HFFc6 (cell line): ENCODE results near the gene FAM171A2. TPM values are rescaled to one million over a fixed set of nuclear protein-coding genes. Genes with fewer than 3 reads are reported as not detected.

Source experiments
- DNase-seq: peaks from one replicate; pipeline ENCODE4 v3.0.0-alpha.2; 2018
- H3K27ac Mint-ChIP-seq: 2 replicates; pipeline ENCODE4 v1.8.0; 2020; ENCODE audit warnings: mild to moderate bottlenecking, mixed read lengths
- H3K27me3 Mint-ChIP-seq: 2 replicates; pipeline ENCODE4 v1.8.0; 2021; ENCODE audit warnings: mild to moderate bottlenecking, moderate library complexity, mixed read lengths; ENCODE audit not compliant: insufficient read depth
- H3K36me3 Mint-ChIP-seq: 2 replicates; pipeline ENCODE4 v1.8.0; 2021; ENCODE audit warnings: low read depth, mixed read lengths
- H3K4me1 Mint-ChIP-seq: 2 replicates; pipeline ENCODE4 v1.8.0; 2020; ENCODE audit warnings: low read depth, mixed read lengths
- H3K4me3 Mint-ChIP-seq: 2 replicates; pipeline ENCODE4 v1.8.0; 2020; ENCODE audit warnings: mild to moderate bottlenecking, moderate library complexity, mixed read lengths
- H3K9me3 Mint-ChIP-seq: 2 replicates; pipeline ENCODE4 v1.8.0; 2020; ENCODE audit warnings: mild to moderate bottlenecking, mixed read lengths
- CTCF ChIP-seq: fragments of 200-600 bp; sonication (generic); IDR thresholded peaks from 2 replicates; pipeline ENCODE4 v1.5.0; 2021; ENCODE audit warnings: antibody characterized with exemption, mild to moderate bottlenecking
- total RNA-seq, 6 experiments: library from RNA; stranded (reverse); fragmentation: NEBNext Ultra II Directional; extraction: Animal tissue kit (Norgen Biotek cat#: 25700); gene quantifications; 2 replicates in 1 of 6; 3 replicates in 5 of 6; pipeline ENCODE4 v1.2.3, GENCODE V29; 2021

The FAM171A2 gene
- total RNA-seq, 6 experiments from 2014 or later: 1.6 to 1.9 (median 1.8) TPM

DNA sequence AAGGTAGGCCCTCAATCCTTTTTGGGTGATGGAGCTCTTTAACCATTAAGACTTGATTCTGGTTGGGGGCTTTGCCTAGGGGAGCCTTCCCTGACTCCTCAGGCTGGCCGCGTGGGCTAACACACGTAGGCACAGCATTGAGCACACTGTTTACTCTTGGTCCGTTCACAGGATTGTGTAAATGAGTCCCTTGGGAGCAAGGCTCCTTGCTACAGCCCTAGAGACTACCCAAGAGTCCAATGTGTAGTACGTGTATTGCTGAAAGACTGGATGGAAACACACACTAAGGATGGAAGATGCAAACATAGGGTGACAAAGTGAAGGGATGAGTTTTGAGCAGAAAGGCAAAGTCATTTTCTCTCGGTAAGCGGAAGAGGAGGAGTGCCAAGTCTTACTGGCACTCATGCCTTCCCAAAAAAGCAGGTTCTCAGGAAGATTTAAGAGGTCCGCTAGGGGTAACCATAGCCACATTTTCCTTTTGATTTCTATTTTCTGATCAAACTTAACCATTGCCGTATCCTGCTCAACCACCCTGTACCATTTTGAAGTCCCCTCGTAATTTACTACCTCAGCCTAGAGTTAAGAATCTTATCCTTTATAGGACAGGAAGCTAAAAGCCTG lies 26.7 kb upstream of the FAM171A2 start:
- Mint-ChIP-seq H3K27ac (no peak overlapping the region), H3K9me3 (no peaks in the 10 kb centered on the region), H3K4me3 (no peak overlapping the region), H3K36me3 (no peaks in the 10 kb centered on the region), H3K4me1 (no peaks in the 10 kb centered on the region), H3K27me3 (no peaks in the 10 kb centered on the region; the same call in 1 of the 2 replicates)
- no peak for DNase-seq
- TF ChIP-seq CTCF: no peak

DNA sequence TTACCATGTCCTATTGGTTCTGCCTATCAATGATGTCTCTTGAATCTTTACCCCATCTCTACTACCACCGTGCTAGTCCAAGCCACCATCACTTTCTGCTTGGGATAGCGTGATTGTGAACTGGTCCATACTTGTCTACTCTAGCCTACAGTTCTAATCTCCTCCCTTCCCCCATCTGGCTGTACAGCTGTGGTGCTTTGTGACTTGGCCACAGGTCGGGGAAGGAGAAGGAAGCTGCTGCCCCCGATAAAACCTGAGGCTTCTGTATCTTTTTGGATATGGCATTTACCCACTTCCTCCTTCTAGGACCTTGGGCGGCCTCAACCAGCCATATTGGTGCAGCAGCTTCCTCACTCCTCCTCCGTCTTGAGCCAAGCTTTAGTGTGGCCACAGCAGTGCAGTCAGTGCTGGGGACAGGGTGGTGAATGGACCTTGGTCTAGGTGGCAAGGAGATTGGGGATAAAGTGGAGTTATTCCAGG lies 26.1 kb upstream of the FAM171A2 start:
- no peak overlapping the region for H3K27ac Mint-ChIP-seq
- DNase-seq: no peak
- H3K4me1 Mint-ChIP-seq: no peaks in the 10 kb centered on the region
- no peak for TF ChIP-seq CTCF
- H3K27me3 Mint-ChIP-seq: peaks cover 4% of the 10 kb centered on the region; the same call in 1 of the 2 replicates
- no peak overlapping the region for H3K4me3 Mint-ChIP-seq
- no peaks in the 10 kb centered on the region for H3K9me3 Mint-ChIP-seq
- H3K36me3 Mint-ChIP-seq: no peaks in the 10 kb centered on the region

- Mint-ChIP-seq H3K4me1 (no peaks in the 10 kb centered on the region), H3K27ac (no peak within 1 kb of the TSS), H3K27me3 (peaks cover 4% of the 10 kb centered on the region; the same call in 1 of the 2 replicates), H3K4me3 (no peak within 1 kb of the TSS), H3K36me3 (no peaks in the 10 kb centered on the region), H3K9me3 (no peaks in the 10 kb centered on the region)
- no peak for DNase-seq
- no peak for TF ChIP-seq CTCF
Observed at GRCh38 chr17:44389281-44389680, 25.6 kb upstream of the FAM171A2 start, which contains the start of gene ITGA2B. TSS of gene ITGA2B (minus strand) at chr17:44389649. CDS start at chr17:44389473, 176 bp downstream.

DNA sequence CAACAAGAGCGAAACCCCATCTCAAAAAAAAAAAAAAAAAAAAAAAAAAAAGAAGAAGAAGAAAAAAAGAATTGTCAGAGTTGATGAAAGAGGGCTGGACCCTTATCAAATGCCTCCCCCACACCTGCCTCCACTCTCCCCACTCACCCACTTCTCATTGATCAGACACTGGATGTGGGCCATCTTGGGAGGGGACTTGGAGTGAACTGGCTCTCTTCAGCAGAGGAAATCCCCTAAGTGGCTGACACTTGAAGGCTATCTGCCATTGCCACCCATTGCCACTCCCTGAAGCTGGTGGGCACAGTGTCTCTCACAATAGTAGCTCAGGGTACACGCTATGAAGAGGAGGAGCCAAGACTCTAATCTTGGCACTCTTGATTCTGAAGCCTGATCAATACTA lies 24.2 kb upstream of the FAM171A2 start:
- TF ChIP-seq CTCF: no peak
- no peak overlapping the region for H3K27ac Mint-ChIP-seq
- no peaks in the 10 kb centered on the region for H3K9me3 Mint-ChIP-seq
- no peaks in the 10 kb centered on the region for H3K4me1 Mint-ChIP-seq
- H3K27me3 Mint-ChIP-seq: peaks cover 4% of the 10 kb centered on the region
- H3K4me3 Mint-ChIP-seq: no peak overlapping the region
- no peaks in the 10 kb centered on the region for H3K36me3 Mint-ChIP-seq
- DNase-seq: no peak

- peaks cover 11% of the 10 kb centered on the region for H3K27me3 Mint-ChIP-seq
- DNase-seq: no peak
- H3K4me3 Mint-ChIP-seq: peak overlapping the region; percentile 75
- H3K4me1 Mint-ChIP-seq: no peaks in the 10 kb centered on the region
- no peaks in the 10 kb centered on the region for H3K36me3 Mint-ChIP-seq
- H3K9me3 Mint-ChIP-seq: no peaks in the 10 kb centered on the region
- no peak overlapping the region for H3K27ac Mint-ChIP-seq
- TF ChIP-seq CTCF: no peak
Observed at GRCh38 chr17:44386182-44386525, 22.5 kb upstream of the FAM171A2 start.
